HG03378 (cell line): ENCODE results near the gene COP1.
"Not testable (repeated sequence)": the region's sequence is repeated elsewhere in the genome, so short reads cannot be mapped to it uniquely, and the experiment has no call there.

Experiments used
- ATAC-seq: cut with Tn5 transposase; IDR thresholded peaks from one replicate; pipeline ENCODE4 v1.9.1; 2021; ENCODE audit warnings: mild to moderate bottlenecking, moderate library complexity; ENCODE audit not compliant: unreplicated experiment

The COP1 gene

GRCh38 chr1:176206961-176207902, at the start of gene COP1:
Gene COP1, minus strand, starts transcription at chr1:176207286. Its CDS starts 308 bp downstream, at chr1:176206978.
- ATAC-seq, result peak; percentile 84

DNA sequence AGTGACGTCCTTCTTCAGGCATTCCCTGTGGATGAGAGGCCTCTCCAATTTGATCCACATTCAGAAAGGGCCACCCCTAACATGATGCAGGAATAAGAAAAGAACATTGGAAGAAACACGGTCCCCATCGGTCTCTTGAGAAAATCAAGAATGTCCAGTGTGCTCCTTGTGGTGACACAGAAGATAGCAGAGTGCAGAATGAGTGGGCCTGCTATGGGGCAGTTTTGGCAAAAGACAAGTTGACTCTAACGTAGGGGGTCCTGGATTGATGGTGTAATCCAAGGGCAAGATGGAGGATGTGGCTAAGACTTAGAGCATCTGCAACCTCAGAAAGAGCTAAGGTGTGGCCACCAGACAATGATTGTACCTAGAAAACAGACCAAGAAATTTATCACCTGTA, 45.1 kb upstream of the COP1 start:
- ATAC-seq, result no peak

DNA sequence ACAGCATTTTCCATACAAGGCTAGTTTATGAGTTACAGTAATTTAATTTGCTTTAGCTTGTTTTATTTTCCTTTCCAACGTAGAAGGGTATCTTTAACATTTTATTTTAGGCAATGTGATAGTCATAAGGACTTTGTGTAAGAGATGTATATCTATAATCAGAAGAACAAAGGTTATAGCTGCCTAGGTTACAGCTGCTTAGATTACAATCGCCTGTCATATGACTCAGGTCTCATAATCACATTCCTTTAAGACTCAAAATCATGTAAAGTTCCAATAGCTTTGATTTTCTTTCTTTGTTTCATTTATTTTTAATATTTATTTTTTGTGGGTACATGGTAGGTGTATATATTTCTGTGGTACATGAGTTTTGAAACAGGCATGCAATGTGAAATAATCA, 37.8 kb upstream of the COP1 start:
- no peak for ATAC-seq

DNA sequence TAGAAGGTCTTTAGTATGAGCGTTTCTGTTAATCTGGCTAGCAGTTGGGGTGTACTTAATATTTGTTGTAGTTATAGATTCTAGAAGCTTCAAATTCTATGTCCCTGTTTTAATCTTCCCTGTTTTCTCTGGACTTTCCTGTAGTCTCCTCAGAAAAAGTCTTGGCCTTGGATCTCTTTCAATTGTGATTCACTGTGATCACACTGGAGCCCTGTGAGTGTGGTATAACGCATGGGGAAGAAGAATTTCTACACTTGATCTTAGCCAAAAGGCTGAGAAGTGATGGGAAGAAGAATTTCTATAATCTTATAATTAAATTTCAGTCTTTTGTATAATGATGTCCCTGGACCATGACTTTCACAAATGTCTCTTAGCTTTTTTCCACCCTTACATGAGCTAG, 36.7 kb upstream of the COP1 start:
- ATAC-seq, result no peak

GRCh38 chr1:176241385-176242015, 34.4 kb upstream of the COP1 start:
- ATAC-seq, result no peak

- ATAC-seq, result not testable (repeated sequence)
Observed at GRCh38 chr1:176233657-176234056, 26.6 kb upstream of the COP1 start.

DNA sequence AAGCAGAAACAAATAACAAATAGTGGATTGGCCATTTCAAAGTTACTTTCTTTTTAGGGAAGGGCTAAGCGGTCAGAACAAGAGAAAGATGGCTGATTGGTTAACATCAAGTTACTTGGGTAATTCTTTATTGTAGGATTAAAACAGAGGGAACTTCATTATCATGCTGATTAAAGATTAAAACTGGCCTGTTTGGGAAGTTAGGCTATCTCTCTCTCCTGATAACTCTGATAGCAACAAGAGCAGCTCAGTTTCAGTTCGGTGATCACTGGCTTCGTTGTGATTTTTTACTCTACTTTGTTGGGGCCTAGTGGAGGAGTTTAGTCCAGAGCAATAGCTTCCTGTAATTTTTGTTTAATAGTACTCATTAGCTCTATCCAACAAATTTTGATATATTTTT, 20.5 kb upstream of the COP1 start:
- ATAC-seq, result no peak

DNA sequence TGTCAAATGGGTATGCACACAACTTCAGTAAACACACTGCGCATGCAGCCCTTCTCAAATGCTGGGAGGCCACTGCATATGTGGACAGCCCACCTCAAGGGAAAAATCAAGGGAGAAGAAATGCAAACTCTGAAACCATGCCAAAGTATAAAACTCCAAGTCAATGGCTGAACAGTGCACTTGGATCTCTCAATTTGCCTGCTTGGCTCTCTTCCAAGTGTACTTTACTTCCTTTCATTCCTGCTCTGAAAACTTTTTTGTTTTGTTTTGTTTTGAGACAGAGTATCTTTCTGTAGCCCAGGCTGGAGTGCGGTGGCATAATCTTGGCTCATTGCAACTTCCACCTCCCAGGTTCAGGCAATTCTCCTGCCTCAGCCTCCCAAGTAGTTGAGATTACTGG, 18.8 kb upstream of the COP1 start:
- no peak for ATAC-seq

DNA sequence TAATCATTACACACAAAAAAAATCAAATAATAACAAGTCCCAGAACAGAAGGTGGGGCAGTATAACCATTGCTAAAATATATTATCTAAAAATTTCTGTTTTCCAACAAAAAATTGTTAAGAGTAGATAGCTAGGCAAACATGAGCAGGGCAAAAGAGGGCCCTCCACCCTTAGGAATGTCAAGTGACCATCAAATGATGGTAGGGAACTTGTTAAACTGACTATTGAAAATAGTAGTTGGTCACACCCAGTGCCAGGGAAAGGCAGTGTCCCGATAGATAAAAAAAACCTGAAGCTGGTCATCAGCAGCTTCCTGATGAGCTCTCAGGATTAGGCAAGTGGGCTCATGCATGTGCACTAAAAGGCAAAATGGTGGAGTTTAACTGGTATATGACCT, 18.4 kb upstream of the COP1 start:
- no peak for ATAC-seq

GRCh38 chr1:176222196-176222595, 15.1 kb upstream of the COP1 start:
- ATAC-seq, result no peak

DNA sequence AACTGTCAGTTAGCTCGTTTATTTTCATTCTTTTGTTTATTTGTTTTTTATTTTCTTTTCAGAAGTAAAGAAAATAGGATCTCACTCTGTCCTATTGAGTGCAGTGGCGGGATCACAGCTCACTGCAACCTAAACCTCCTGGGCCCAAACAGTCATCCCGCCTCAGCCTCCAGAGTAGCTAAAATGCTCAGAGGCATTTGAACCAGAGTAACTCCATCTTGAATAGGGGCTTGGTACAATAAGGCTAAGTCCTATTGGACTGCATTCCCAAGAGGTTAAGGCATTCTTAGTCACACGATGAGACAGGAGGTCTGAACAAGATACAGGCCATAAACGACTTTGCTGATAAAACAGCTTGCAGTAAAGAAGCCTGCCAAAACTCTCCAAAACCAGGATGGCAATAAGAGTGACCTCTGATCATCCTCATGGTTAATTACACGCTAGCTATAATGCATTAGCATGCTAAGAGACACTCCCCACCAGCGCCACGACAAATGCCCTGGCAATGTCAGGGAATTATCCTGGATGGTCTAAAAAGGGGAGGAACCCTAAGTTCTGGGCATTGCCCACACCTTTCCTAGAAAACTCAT, 13.1 kb upstream of the COP1 start:
- ATAC-seq, result no peak

GRCh38 chr1:176217461-176218099, 10.5 kb upstream of the COP1 start:
- ATAC-seq, result no peak

DNA sequence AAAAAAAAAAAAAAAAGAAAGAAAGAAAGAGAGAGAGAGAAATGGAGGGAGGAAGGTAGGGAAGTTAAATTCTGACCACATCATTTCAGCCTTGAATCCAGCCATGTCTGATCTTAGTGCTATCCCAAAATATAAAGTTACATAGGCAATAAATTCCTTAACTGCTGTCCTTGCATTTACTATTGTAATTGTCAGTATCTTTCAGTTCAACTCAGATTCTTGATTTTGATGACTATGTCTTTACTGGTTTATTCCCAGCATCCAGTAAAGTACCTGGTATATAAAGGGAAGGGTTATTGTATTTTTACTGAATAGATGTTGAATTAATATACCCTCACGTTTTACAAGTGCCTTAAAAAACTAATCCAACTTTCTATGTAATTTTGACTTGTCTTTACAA, 8.9 kb upstream of the COP1 start:
- ATAC-seq, result no peak

DNA sequence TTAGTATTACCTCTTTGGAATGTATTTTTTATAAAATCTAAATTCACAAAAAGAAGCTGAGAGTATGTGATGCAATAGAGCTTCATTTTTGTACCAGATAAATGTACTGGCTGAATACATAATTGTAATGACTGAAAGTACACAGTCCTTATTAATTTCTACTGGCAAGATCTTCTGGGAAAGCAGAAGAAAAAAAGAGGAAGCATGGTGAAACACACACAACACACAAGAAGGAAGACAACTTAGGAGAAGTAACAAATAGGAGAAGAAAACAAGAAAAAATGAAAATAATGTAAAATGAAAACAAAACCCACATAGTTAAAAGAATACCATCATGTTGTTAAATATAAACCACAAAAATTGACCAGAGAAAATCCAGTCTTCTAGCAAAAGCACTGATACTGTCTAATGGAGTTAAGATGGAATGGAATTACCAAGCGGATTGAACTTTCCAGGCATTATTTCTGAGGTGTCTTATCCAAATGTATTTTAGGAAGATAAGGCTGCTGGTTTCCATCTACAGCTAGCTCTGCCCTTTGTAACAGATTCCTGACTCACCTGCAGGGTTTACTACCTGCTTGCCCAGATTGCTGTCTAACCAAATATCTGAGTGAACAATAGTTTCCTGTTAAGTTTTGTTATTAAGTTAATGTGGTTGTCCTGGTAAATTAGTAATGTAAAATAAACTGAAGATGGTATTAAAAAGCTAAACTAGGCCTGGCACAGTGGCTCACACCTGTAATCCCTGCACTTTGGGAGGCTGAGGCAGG, 4.5 kb upstream of the COP1 start:
- no peak for ATAC-seq

GRCh38 chr1:176208034-176208433, 948 bp upstream of the COP1 start:
- no peak for ATAC-seq

DNA sequence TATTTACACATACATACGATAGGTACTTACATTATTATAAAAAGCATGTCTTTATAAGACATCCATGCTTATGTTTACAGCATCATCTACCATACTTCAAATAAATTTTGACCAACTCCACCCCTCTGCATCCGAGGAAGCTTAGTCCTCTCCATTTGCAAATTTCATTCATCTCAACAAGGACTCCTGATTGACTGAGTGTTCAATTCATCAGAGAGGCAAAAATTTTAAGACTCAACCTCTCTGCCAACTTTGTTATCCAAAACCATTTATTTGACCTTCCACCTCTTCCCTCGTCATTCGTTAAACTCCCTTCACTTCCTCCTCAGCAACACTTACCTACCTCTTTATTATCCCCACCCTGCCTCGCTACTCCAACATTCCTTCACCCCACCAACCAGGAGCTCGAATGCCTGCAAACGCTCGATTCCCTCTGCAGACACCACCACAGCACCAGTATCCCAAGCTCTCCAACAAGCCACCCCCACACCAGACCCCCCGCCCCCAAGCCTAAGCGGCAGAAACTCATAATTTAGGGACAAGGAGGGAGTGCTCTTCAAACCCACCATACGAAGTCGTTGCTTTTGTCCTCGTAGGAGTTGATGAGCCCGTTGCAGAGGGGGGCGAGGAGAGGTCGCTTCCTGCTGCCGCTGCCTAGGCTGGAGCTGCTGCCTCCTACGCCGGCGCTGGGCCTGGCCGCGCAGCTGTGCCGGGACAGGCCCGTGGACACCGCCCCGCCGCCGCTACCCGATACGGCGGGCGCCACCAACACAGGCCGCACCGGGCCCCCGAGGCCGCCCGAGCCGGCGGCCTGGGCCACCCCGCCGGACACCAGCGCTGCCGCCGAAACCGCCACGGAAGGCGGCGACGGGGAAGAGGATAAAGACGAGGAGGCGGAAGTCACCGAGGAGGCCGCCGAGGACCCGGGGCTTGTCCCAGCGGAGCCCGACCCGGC, 803 bp downstream of the COP1 start:
- ATAC-seq, result peak; percentile 6

DNA sequence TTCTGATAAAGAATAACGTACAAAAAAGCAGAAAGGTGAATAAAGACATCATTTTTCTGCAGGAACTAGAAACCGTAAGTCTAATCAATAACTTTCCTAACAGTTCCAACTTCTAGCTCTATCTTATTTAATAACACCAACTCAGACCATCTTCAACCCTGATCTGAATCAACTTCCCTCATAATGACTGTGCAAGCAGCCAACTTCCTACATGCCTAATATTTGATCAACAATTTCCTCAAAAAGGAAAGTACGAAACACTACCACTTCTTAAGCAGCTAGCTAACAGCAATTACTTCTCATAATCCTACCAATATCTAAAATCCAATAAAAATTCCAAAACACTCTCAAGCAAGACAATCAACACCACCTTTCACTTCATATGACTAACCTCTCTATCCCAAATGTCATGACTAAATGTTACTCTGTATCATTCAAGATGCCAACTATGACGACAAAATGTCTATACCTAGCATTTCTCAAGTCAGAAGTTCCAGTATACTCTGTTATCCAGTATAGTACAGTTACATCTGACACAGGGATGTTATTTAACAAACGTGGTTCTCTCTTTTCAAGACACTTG, 1.7 kb downstream of the COP1 start:
- no peak for ATAC-seq

DNA sequence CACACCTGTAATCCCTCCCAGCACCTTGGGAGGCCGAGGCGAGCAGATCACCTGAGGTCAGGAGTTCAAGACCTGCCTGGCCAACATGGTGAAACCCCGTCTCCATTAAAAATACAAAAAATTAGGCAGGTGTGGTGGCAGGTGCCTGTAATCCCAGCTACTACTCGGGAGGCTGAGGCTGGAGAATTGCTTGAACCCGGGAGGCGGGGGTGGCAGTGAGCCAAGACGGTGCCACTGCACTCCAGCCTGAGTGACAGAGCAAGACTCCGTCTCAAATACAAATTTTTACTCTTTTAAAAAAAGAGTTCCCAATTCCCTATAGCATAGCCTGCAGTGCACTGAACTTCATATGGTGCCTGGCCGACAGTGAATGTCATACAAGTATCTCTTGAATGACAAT, 2.4 kb downstream of the COP1 start:
- ATAC-seq, result not testable (repeated sequence)

GRCh38 chr1:176203735-176204134, 3.4 kb downstream of the COP1 start:
- no peak for ATAC-seq
